Stimulated activated CD4-positive, alpha-beta T cell treated with anti-CD3 and anti-CD28 coated beads, Interleukin-12 subunit alpha, Interleukin-12 subunit beta, amount 100 ng/mL, for 48 hours (primary cell): Measurements from ENCODE around the gene TNPO3.
"Not testable (repeated sequence)": the region's sequence is repeated elsewhere in the genome, so short reads cannot be mapped to it uniquely, and the experiment has no call there.

Experiments
- DNase-seq, 3 donors: peaks; one replicate each; pipeline ENCODE4 v3.0.0-alpha.2; 2020; ENCODE audit warnings: low read depth in 2 of 3, low spot score in 1 of 3

TNPO3 gene

DNA sequence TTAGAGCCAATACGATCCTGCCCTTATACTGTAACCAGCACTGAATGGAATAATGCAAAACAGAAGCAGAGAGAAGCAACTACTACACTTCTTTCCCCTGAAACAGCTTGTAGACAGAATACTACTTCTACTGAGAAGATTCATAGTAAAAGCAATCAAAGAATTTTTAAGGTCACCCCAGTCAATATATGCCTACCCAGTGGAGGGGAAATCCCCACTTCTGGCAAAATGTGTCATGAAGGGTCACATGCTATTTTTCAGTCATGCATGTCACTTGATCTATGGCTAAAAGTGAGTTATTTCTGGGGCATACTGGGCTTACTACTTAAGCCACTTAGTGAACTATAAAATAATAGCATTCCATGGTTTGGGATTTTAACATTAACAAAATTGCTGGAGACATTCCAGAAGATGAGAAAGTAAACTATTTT lies 91.6 kb downstream of the TNPO3 start:
- peak in 1 of 3 donors; percentile 56 for DNase-seq

DNA sequence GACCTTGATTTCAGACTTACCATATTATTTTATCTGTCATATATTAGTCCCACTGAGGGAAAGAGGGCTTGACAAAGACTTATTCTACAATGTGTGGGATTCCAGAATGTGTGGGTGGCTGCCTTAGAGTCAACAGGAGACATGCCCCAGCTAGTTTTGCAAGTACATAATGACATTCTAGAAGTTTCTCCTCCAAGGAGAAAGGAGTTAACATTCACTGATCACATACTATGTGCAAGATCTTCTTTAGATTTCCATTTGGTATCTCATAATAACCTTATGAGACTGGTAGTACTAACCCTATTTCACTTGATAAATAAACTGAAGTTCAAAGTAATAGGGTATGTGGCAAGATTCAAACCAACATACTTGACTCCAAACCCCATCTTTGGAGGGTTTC lies 92.0 kb downstream of the TNPO3 start:
- DNase-seq = no peak

DNA sequence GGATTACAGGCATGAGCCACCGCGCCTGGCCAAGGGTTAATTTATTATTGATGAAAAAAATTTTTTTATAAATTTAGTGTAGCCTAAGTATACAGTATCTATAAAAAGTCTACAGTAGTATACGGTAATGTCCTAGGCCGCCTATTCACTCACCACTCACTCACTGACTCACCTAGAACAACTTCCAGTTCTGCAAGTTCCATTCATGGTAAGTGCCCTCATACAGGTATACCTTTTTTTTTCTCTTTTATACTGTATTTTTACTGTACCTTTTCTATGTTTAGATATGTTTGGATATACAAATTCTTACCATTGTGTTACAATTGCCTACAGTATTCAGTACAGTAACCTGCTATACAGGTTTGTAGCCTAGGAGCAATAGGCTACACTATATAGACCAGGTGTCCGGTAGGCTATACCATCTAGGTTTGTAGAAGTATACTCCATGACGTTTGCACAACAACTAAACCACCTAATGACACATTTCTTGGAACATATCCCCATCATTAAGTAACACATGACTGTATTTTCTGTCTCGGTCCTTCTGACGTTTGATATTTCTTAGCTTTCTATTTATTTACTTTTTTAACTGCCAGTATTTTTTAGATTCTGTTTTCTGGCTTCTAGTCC lies 93.8 kb downstream of the TNPO3 start:
- DNase-seq = no peak

DNA sequence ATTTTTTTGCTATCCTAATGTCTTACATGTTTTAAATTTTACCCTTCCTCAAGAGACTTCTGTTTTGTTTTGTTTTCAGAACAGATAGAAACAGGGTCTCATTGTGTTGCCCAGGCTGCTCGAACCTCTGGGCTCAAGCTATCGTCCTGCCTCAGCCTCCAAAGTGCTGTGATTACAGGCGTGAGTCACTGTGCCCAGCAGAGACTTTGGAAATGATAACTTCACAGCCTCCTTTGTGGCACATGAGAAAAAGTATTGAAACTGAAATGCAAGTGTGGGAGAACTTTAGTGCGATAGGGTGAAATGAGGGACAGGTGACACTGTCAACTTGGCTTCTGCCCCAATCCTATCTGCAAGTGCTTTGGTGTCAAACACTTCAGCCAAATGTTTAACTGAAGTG lies 95.6 kb downstream of the TNPO3 start:
- no peak for DNase-seq

DNA sequence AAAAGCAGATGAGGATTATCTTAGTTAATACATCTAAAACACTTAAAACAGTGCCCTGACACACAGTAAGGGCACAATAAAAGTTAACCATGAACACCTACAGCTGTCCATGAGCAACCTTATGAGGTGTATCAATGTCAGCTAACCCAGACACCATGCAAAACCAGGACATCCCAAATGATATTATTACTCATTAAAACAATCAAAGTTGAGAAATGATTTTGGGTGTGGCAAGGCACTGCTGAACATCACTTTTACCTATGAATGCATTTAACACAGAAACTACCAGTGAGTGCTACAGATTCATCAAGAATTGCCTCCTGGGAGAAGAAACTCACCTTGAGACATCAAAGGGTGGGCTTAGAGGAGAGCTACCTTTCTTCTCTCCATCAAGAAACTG lies 98.9 kb downstream of the TNPO3 start:
- no peak for DNase-seq

DNA sequence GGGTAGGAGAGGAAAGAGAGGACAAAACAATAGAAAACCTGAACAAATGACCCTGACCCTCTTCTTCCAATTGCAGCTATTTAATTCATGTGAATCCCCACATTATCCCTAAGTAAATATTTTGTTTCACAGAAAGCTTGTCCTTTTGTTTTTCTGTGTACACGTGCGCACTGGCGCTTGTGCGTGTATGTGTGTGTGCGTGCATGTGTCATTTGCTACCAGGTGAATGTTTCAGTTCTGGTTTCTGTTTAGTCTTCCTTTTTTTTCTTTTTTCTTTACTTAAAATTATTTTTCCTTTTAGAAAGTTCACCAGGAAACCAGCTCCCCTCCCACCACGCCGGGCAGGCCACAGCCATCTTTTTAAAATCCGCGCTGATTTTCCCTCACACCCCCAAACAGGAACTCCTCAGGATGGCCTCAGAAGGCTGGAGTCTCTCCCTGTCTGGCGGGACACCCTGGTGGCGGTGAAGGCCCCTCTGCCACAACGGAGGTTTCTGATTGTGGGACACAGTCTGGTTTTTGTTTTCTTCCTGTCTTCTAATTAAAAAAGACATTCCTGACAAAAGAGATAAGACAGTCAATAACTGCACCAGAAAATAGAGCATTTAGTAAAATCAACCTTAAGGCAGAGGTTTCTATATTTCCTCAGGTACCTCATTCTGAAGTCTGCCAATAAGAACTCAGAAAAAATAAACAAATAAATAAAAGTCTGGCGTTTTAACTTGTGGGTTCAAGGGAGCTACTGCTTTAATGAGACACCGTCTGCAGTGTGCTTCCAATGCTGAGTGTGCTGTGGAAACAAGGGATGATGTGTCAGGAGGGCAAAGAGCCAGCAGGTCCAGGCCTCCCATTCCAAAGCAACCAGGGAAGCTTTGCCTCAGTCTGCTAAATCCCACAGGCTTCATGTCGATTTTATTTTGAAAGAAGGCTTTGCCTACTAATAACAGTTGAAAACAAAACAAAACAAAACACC lies 99.8 kb downstream of the TNPO3 start:
- DNase-seq = no peak

DNA sequence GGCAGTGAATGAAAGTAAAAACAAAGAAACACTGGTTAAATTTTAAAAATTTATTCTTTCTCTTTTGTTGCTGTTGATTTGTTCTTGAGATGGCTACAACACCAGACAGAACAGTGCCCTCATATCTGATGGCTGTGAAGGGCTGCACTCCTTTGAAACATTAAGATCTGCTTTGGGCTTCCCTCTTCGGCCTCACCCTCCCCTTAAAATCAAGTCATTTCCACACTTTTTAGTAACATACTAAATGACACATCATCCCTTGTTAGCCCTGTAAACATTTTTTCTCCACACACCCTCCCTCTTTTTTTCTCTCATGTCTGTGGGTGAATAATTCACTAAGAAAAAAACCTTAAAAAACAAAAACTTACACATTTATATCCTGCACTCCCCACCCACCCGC lies 100.8 kb downstream of the TNPO3 start:
- no peak for DNase-seq

DNA sequence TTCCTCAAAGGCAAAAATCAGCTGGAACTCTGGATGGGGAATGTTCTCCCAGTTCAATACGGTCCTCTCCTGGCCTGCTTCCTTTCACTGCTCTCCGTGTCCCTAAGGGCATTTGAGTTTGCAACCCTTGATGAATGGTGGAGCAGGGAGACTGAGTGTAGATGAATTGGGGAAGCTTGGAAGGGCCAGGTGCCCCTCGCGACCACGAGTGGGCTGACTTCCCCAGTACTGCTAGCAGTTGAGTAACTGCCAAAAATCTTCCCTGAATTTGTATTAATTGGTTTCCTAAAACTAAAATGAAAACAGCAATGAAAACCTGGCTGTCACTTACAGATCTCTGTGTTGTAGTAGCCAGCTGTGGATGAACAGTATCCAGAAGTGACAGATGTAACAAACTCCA lies 103.6 kb downstream of the TNPO3 start:
- no peak for DNase-seq

DNA sequence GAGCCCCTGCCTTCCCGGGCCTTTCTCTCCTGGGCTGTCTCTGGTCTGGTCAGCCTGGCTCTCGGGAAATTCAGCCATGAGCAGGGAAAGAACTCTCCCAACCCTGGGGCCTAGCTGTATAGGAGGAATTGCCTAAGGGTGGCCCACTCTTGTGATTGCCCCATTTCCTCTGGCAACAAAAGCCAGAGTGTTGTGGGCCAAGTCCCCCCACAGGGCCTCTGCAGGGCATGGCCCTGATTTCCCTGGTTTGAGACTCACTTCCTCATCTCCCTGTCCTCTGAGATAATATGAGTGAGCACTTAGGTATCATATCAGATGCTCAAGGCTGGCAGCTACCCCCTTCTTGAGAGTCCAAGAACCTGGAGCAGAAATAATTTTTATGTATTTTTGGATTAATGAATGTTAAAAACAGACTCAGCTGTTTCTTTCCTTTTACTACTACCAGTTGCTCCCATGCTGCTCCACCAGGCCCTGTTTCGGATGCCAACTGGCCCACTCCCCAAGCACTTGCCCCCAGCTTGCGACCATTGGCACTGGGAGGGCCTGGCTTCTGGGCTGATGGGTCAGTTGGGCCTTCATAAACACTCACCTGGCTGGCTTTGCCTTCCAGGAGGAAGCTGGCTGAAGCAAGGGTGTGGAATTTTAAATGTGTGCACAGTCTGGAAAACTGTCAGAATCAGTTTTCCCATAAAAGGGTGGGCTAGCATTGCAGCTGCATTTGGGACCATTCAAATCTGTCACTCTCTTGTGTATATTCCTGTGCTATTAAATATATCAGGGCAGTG lies 105.7 kb downstream of the TNPO3 start:
- no peak for DNase-seq

DNA sequence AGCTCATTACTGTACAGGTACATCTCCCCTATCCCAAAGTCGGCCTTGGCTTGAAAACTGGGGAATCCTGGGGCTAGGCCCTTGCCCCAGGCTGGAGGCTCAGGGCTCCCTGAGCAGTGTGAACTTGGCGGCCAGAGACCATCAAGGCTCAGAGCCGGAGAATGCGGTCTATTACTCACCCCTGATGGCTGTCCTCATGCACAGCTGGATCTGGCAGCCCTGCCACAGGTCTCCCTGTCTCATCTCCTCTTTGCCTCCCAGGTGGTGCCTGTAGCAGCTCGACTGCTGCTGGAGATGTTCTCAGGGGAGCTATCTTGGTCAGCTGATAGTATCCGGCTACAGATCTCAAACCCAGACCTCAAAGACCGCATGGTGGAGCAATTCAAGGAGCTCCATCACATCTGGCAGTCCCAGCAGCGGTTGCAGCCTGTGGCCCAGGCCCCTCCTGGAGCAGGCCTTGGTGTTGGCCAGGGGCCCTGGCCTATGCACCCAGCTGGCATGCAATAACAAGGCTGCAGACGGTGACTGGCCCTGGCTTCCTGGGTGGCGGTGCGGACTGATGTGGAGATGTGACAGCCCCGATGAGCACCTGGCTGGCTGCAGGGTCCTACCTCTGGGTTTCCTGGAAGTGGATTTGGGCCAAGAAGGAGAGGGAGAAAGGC lies 106.5 kb downstream of the TNPO3 start:
- DNase-seq = no peak

DNA sequence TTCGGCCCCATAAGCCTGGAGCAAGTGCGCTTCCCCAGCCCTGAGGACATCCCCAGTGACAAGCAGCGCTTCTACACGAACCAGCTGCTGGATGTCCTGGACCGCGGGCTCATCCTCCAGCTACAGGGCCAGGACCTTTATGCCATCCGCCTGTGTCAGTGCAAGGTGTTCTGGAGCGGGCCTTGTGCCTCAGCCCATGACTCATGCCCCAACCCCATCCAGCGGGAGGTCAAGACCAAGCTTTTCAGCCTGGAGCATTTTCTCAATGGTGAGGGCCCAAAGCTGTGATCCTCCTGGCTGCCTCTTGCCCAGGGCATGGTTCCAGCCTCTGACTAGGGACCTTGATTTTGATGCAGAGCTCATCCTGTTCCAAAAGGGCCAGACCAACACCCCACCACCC lies 107.1 kb downstream of the TNPO3 start:
- no peak for DNase-seq

DNA sequence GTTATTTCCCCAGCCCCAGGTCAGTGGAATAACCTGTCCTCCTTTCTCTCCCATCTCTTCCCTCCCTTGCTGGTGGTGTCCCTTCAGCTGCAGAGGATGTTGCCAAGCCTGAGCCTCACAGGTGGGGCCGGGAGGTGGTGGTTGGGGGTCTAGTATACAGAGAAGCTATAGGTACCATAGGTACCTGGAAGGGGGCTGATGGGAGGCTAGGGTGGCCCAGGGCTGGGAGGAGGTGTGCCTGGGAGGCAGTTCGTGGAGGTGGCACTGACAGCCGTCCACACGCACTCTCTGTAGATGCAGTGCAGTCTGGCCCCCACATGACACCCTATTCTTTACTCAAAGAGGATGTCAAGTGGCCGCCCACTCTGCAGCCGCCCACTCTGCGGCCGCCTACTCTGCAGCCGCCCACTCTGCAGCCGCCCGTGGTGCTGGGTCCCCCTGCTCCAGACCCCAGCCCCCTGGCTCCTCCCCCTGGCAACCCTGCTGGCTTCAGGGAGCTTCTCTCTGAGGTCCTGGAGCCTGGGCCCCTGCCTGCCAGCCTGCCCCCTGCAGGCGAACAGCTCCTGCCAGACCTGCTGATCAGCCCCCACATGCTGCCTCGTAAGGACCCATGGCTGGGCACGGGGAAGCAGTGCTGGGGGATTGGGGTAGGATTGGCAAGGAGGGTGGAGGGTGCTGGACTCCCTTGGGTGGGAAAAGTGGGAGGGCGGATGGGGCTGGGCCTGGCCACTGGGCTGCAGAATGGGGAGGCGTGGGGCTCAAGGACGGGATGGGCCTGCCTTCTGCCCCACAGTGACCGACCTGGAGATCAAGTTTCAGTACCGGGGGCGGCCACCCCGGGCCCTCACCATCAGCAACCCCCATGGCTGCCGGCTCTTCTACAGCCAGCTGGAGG lies 107.7 kb downstream of the TNPO3 start:
- DNase-seq = no peak

DNA sequence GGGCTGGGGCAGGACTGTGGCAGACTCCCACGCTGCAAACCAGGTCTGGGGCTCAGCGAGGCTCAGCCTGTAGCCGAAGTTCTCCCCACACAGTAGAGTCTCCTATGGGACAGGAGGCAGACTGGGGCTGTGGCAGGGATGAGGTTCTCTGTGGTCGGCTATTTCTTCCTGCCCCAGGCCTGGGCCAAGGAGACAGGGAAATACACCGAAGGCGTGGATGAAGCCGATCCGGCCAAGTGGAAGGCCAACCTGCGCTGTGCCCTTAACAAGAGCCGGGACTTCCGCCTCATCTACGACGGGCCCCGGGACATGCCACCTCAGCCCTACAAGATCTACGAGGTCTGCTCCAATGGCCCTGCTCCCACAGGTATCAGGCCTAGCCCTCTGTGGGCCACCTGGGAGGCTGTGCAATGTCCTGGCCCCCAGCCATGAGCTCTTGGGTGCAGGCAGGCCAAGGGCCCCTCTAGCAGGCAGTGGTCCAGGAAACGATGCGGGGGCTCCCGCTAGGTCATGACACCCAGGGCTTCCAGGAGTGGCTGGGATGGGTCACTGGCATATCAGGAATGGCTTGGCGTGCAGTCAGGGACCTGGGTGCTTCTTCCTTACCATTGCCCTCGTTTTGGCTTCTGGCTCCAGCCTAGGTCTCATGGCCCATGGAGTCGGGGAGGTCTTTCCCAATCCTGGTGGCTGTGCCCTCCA lies 109.1 kb downstream of the TNPO3 start:
- DNase-seq = no peak

DNA sequence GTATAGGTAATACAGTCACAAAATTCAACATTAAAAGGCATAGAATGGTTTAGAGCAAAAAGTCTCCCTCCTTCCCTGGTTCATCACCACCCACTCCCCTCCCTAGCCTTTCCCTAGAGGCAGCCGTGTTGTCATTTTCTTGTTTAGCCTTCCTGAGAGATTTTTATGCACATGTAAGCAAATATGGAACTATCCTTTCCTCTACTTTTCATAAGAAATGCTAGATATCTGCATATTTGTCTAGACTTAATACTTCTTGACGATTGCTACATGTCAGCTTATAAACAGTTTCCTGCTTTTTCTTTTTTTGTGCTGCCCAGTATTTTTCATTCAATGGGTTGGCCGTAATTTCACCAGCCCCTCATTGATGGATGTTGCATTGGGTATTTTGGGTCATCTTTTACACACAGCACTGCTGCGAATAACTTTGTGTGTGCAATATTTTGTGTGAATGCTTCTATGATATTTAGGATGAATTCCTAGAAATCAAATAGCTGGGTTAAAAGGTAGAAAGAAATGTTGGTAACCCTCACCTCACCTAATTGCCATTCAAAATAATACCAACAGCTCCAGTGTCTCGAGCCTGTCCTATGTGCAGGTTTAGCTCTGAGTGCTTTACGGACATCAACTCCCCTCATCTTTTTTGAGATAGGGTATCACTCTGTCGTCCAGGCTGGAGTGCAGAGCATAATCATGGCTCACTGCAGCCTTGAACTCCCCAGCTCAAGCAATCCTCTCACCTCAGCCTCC lies 110.2 kb downstream of the TNPO3 start:
- no peak for DNase-seq

DNA sequence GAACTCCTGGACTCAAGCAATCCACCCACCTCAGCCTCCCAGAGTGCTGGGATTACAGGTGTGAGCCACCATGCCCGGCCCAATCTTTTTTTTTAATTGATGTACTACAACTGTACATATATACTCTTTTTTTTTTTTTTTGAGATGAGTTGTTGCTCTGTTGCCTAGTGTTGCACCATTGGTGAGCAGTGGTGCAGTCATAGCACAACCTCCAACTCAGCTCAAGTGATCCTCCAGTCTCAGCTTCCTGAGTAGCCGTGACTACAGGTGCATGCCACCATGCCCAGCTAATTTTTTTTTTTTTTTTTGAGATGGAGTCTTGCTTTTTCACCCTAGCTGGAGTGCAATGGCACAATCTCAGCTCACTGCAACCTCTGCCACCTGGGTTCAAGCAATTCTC lies 111.7 kb downstream of the TNPO3 start:
- DNase-seq = not testable (repeated sequence)

DNA sequence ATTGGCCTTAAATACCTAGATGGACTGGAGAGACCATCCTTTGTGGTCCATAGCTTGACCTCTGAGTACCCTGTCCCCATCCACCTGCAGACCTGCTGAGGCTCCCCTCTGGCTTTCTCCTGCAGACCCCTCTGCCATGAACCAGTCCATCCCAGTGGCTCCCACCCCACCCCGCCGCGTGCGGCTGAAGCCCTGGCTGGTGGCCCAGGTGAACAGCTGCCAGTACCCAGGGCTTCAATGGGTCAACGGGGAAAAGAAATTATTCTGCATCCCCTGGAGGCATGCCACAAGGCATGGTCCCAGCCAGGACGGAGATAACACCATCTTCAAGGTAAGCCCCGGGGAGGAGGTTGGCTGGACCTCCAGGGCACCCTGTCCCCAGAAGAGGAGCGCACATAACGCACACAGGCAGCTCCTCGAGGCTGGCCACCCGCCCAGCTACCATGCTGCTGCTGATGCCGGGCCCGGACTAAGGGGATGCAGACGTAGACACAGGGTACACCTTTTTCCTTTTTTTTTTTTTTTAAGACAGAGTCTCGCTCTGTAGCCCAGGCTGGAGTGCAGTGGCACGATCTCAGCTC lies 112.9 kb downstream of the TNPO3 start:
- DNase-seq = no peak

DNA sequence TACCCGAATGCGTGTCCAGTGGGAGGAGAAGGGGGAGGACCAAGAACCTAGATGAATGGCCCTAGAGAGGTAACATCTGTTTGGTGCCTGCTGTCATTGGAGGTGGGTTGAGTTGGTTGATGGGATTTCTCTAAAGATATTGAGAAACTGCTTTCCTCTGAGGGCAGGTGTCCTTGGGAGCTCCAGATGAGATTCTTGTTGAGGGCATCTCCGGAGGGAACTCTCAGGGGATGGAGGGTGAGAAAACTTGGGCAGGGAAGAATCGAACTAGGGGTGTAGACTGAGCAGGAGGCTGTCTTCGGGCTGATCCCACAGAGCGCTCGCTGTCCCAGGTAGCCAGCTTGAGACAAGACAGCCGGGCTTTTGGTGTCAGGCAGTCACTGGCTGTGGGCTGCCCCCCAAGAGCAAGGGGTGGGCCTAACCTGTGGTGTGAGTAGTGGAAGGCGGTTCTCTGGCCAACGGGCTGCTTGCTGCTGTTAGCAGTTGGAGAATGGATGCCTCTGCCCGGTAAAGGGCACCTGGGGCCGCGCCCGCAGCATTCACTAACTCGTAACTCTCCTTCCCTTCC lies 113.5 kb downstream of the TNPO3 start:
- no peak for DNase-seq
